ENCODE data around the gene MAEA.

The MAEA gene

GRCh38 chr4:1249731-1250526, 39.8 kb upstream of the MAEA start:
- DNase-seq = peak; percentile 41 to 71

GRCh38 chr4:1250527-1250812, 39.2 kb upstream of the MAEA start:
- no peak for DNase-seq

GRCh38 chr4:1250921-1251772, 38.5 kb upstream of the MAEA start:
- DNase-seq = no peak

GRCh38 chr4:1251773-1252066, 38.0 kb upstream of the MAEA start:
- DNase-seq = no peak

GRCh38 chr4:1252928-1253492, 36.7 kb upstream of the MAEA start:
- DNase-seq = no peak

- peak in 1 of 2 donors; percentile 34 for DNase-seq
These were observed 35.9 kb upstream of the MAEA start for GRCh38 chr4:1253831-1254230.

GRCh38 chr4:1255151-1255550, 34.5 kb upstream of the MAEA start:
- DNase-seq = no peak

- DNase-seq = no peak
These were observed 34.0 kb upstream of the MAEA start for GRCh38 chr4:1255699-1256098.

GRCh38 chr4:1258457-1258856, 31.2 kb upstream of the MAEA start:
- no peak for DNase-seq

- DNase-seq = no peak
These were observed 29.7 kb upstream of the MAEA start for GRCh38 chr4:1259966-1260365.

- DNase-seq = no peak
These were observed 29.1 kb upstream of the MAEA start for GRCh38 chr4:1260418-1261106.

GRCh38 chr4:1261107-1261928, 28.4 kb upstream of the MAEA start:
- no peak for DNase-seq

GRCh38 chr4:1264942-1265341, 24.7 kb upstream of the MAEA start:
- DNase-seq = no peak

GRCh38 chr4:1265351-1265750, 24.3 kb upstream of the MAEA start:
- DNase-seq = no peak

- DNase-seq = no peak
These were observed 22.6 kb upstream of the MAEA start for GRCh38 chr4:1266881-1267763.

GRCh38 chr4:1269209-1269608, 20.5 kb upstream of the MAEA start:
- DNase-seq = no peak

- no peak for DNase-seq
These were observed 18.0 kb upstream of the MAEA start for GRCh38 chr4:1271686-1272085.

- DNase-seq = no peak
These were observed 14.8 kb upstream of the MAEA start for GRCh38 chr4:1274871-1275270.

GRCh38 chr4:1276984-1277383, 12.7 kb upstream of the MAEA start:
- no peak for DNase-seq

- DNase-seq = peak in 1 of 2 donors; percentile 32
These were observed 11.7 kb upstream of the MAEA start for GRCh38 chr4:1277667-1278665.
